Activated CD8-positive, alpha-beta memory T cell treated with anti-CD3 and anti-CD28 coated beads for 1 hour (primary cell): Measurements from ENCODE around the gene GALR1.
"Not testable (repeated sequence)": the region's sequence is repeated elsewhere in the genome, so short reads cannot be mapped to it uniquely, and the experiment has no call there.

Experiments
- DNase-seq, 2 donors: peaks; one replicate each; pipeline ENCODE4 v3.0.0-alpha.2; 2020; ENCODE audit warnings: low read depth in 1 of 2; ENCODE audit errors: extremely low read depth in 1 of 2

GALR1 gene

DNA sequence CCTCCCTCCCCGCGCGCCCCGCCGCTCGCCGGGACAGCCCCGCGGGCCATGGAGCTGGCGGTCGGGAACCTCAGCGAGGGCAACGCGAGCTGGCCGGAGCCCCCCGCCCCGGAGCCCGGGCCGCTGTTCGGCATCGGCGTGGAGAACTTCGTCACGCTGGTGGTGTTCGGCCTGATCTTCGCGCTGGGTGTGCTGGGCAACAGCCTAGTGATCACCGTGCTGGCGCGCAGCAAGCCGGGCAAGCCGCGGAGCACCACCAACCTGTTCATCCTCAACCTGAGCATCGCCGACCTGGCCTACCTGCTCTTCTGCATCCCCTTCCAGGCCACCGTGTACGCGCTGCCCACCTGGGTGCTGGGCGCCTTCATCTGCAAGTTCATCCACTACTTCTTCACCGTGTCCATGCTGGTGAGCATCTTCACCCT, 865 bp downstream of the GALR1 start:
- no peak for DNase-seq

- no peak for DNase-seq
Measured at GRCh38 chr18:77250926-77251729, 1.5 kb downstream of the GALR1 start.

DNA sequence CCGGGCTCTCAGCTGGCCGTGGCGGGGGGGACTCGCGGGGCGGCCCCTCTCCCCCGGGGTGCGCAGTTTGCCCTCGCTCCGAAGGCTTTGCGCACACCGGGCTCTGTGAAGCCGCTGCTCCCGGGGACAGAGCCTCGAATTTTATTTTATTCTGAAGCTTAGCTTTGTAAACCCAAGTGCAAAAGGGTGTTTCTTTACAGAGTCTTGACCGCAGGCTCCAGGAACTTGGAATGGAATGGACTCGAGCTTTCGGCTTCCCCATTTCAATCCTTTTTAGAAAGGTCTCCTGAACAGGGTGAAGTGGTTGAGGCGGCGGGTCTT, 2.0 kb downstream of the GALR1 start:
- DNase-seq, result no peak

- DNase-seq, result no peak
Measured at GRCh38 chr18:77254711-77255405, 5.2 kb downstream of the GALR1 start.

- DNase-seq, result no peak
Measured at GRCh38 chr18:77255426-77256105, 5.9 kb downstream of the GALR1 start.

- no peak for DNase-seq
Measured at GRCh38 chr18:77262643-77263465, 13.2 kb downstream of the GALR1 start.

GRCh38 chr18:77263466-77263763, 13.8 kb downstream of the GALR1 start:
- DNase-seq, result no peak

- no peak for DNase-seq
Measured at GRCh38 chr18:77267969-77268368, 18.3 kb downstream of the GALR1 start.

- DNase-seq, result no peak
Measured at GRCh38 chr18:77268456-77268855, 18.8 kb downstream of the GALR1 start.

- DNase-seq, result no peak
Measured at GRCh38 chr18:77271576-77272481, 22.2 kb downstream of the GALR1 start.

GRCh38 chr18:77290841-77291240, 41.2 kb downstream of the GALR1 start:
- DNase-seq, result not testable (repeated sequence)

- no peak for DNase-seq
Measured at GRCh38 chr18:77298172-77298571, 48.5 kb downstream of the GALR1 start.

GRCh38 chr18:77299706-77300105, 50.1 kb downstream of the GALR1 start:
- DNase-seq, result no peak

DNA sequence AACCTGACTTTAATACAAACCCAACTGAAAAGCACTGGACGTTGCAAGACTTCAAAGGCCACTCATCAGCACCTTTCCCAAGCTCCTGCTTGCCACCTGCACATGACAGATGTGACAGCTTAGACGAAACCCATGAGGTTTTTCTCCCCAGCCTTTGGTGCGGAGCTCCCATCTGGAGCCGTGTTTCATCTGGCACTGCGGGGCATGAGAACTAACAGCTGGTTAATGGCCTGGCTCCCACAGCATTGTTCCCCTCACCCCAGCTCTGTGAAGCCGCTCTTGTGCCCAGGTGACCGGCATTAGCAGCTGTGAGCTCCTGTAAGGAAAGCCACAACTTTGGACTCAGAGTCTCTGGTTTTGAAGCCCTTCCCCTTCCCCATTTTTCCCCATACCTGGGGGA, 50.9 kb downstream of the GALR1 start:
- no peak for DNase-seq

- DNase-seq, result no peak
Measured at GRCh38 chr18:77304268-77304667, 54.6 kb downstream of the GALR1 start.

- no peak for DNase-seq
Measured at GRCh38 chr18:77305676-77306075, 56.0 kb downstream of the GALR1 start.

DNA sequence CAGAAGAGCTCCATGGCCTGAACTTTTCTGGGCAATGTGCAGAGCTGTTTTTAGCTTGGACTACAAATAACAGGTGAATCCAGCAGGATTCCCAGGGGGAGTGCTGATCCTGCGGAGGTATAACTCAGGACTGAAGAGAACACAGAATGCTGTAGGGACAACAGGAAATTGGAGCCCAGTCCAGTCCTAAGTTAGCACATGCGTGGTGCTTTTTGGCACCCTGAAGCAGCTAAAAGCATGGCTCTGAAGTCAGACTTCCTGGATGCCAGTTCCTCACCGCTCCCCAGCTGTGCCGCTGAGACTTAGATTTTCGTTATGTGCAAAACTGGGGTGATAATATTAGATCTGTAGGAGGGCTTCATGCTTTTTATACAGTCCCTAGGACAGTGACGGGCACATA, 58.6 kb downstream of the GALR1 start:
- no peak for DNase-seq

- no peak for DNase-seq
Measured at GRCh38 chr18:77314511-77314910, 64.9 kb downstream of the GALR1 start.

GRCh38 chr18:77314952-77315351, 65.3 kb downstream of the GALR1 start:
- DNase-seq, result no peak

DNA sequence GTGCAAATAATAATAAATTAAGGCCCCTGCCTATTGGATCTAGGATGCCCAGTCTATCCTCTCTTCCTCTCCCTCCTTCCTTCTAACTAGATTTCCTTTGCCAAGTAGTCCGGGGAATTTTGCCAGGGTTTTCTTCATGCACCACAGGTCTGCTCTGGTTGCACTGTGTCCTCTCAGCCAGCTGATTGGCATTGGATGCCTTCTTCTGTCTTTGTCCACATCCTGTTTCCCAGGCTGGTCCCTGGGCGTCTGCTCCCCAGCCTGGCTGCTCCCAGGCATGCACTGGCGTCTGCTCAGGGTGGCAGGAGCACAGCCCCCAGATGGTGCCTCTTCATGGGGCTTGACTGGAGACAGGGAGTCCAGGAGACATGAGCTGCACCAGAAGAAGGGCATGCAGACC, 66.4 kb downstream of the GALR1 start:
- DNase-seq, result no peak
